Endothelial cell of umbilical vein (primary cell): ENCODE measurements around the gene ITGA11. TPM values are rescaled to one million over a fixed set of nuclear protein-coding genes. Genes with fewer than 3 reads are reported as not detected.
"Not testable (repeated sequence)": the region's sequence is repeated elsewhere in the genome, so short reads cannot be mapped to it uniquely, and the experiment has no call there.

Experiments
- BruUV-seq: library from RNA; stranded (reverse); fragments of 400-500 nt; replicated peaks from 2 replicates; lab custom pipeline; 2021; lab: Mats Ljungman, UMichigan
- CTCF ChIA-PET: fragments of 300-600, 350-600 bp; sonication (Branson Sonifier 250); formaldehyde crosslinking; loops from one replicate; lab custom pipeline; 2021; ENCODE audit warnings: antibody characterized with exemption, inconsistent platforms; lab: Charles Lee
- POLR2A ChIA-PET: fragments of 300-600, 350-600 bp; sonication (Branson Sonifier 250); formaldehyde crosslinking; loops from one replicate; lab custom pipeline; 2021; ENCODE audit warnings: antibody characterized with exemption, inconsistent platforms; lab: Charles Lee
- DNase-seq: peaks from one replicate; pipeline ENCODE4 v3.0.0-alpha.2; 2011; ENCODE audit warnings: low read depth, low spot score
- FAIRE-seq: peaks from 2 replicates; lab custom pipeline; 2011; peaks lifted over from hg19 to GRCh38; lab: Jason Lieb, UNC
- H2AFZ ChIP-seq: 2 replicates; pipeline ENCODE4 v1.6.0; 2012; ENCODE audit warnings: low read depth, low read length, control low read depth, inconsistent platforms
- H3K27ac ChIP-seq: 2 replicates; pipeline ENCODE4 v1.5.1; 2011; ENCODE audit warnings: low read depth, mild to moderate bottlenecking, control low read depth, low read length, moderate library complexity; ENCODE audit not compliant: insufficient read depth
- H3K27me3 ChIP-seq, 2 experiments: 2 replicates each; pipeline versions ENCODE4 v1.6.0 to v1.6.1; 2011; ENCODE audit warnings: low read length in 2 of 2, mixed read lengths in 1 of 2; ENCODE audit not compliant: control insufficient read depth in 2 of 2, insufficient read depth in 2 of 2
- H3K36me3 ChIP-seq, 2 experiments: 2 replicates in 1 of 2; 3 replicates in 1 of 2; pipeline ENCODE4 v1.5.1; 2011; ENCODE audit warnings: low read length in 2 of 2, mild to moderate bottlenecking in 1 of 2, moderate library complexity in 1 of 2; ENCODE audit not compliant: control insufficient read depth in 2 of 2, insufficient read depth in 2 of 2; ENCODE audit errors: extremely low read depth in 1 of 2
- H3K4me1 ChIP-seq: 3 replicates; pipeline ENCODE4 v1.5.1; 2011; ENCODE audit warnings: mild to moderate bottlenecking, low read length; ENCODE audit not compliant: control insufficient read depth, insufficient read depth; ENCODE audit errors: extremely low read depth
- H3K4me2 ChIP-seq: 2 replicates; pipeline ENCODE4 v1.6.1; 2011; ENCODE audit warnings: low read length, control low read depth, mixed read lengths; ENCODE audit not compliant: insufficient read depth
- H3K4me3 ChIP-seq, 3 experiments: fragments of 200-600 bp in 1 of 3; sonication (generic), shearing (Covaris generic) in 1 of 3; replicated peaks in 1 of 3; 2 replicates each; pipeline ENCODE4 v1.5.1; 2011 to 2016; ENCODE audit warnings: control low read depth in 3 of 3, low read length in 3 of 3, mild to moderate bottlenecking in 2 of 3, inconsistent platforms in 1 of 3, low read depth in 1 of 3, moderate library complexity in 1 of 3; ENCODE audit not compliant: insufficient read depth in 1 of 3
- H3K79me2 ChIP-seq: 2 replicates; pipeline ENCODE4 v1.6.0; 2012; ENCODE audit warnings: low read length, inconsistent platforms; ENCODE audit not compliant: control insufficient read depth, insufficient read depth
- H3K9ac ChIP-seq: replicated peaks from 2 replicates; pipeline ENCODE3; 2011; ENCODE audit warnings: low read length, control low read depth; ENCODE audit not compliant: insufficient read depth; ENCODE audit errors: extremely low read depth
- H3K9me1 ChIP-seq: replicated peaks from 3 replicates; pipeline ENCODE4 v1.6.0; 2011; ENCODE audit warnings: mild to moderate bottlenecking, low read length; ENCODE audit not compliant: control insufficient read depth, insufficient read depth; ENCODE audit errors: extremely low read depth
- H3K9me3 ChIP-seq: replicated peaks from 2 replicates; pipeline ENCODE4 v1.5.1; 2012; ENCODE audit warnings: low read length, inconsistent platforms; ENCODE audit not compliant: control insufficient read depth, insufficient read depth
- H4K20me1 ChIP-seq: replicated peaks from 2 replicates; pipeline ENCODE3; 2011; ENCODE audit warnings: mild to moderate bottlenecking, low read length; ENCODE audit not compliant: control insufficient read depth, insufficient read depth; ENCODE audit errors: extremely low read depth
- EZH2 ChIP-seq: IDR thresholded peaks from 2 replicates; pipeline ENCODE4 v1.6.1; 2012; ENCODE audit warnings: borderline replicate concordance, low read depth, mild to moderate bottlenecking, moderate library complexity, low read length, inconsistent platforms; ENCODE audit not compliant: severe bottlenecking
- FOS ChIP-seq: IDR thresholded peaks from 2 replicates; pipeline ENCODE4 v1.6.1; 2011; ENCODE audit warnings: mild to moderate bottlenecking, low read length, moderate library complexity, borderline replicate concordance; ENCODE audit not compliant: insufficient read depth
- GATA2 ChIP-seq: IDR thresholded peaks from 2 replicates; pipeline ENCODE4 v1.7.0; 2011; ENCODE audit warnings: low read depth, mild to moderate bottlenecking, moderate library complexity, mixed read lengths, low read length; ENCODE audit not compliant: insufficient read length, insufficient read depth
- JUN ChIP-seq: IDR thresholded peaks from 2 replicates; pipeline ENCODE4 v1.6.1; 2011; ENCODE audit warnings: borderline replicate concordance, low read depth; ENCODE audit not compliant: insufficient read length, insufficient read depth
- MYC ChIP-seq: IDR thresholded peaks from one replicate; pipeline ENCODE4 v1.6.1; 2011; ENCODE audit warnings: mild to moderate bottlenecking, low read depth, low read length
- POLR2A ChIP-seq: IDR thresholded peaks from 2 replicates; pipeline ENCODE4 v1.6.1; 2012; ENCODE audit warnings: low read depth, mild to moderate bottlenecking, control low read depth, low read length
- POLR2AphosphoS5 ChIP-seq: IDR thresholded peaks from 2 replicates; pipeline ENCODE4 v1.6.1; 2012; ENCODE audit warnings: low read depth, mild to moderate bottlenecking, control low read depth, low read length, moderate library complexity; ENCODE audit not compliant: insufficient read depth
- dilution Hi-C: fragments of 300-500 bp; cut with MboI; formaldehyde crosslinking; loops from one replicate; pipeline ENCODE4 v1.15.0; 2019; ENCODE audit warnings: low sequenced_read_pairs; ENCODE audit not compliant: extremely low pct_ligation_motif_present
- intact Hi-C: fragments of 100-400 bp; cut with micrococcal nuclease; formaldehyde crosslinking; loops from one replicate; pipeline ENCODE4 v1.10.0; 2022
- polyA plus RNA-seq, 4 experiments: library from polyadenylated mRNA; depleted of rRNA in 3 of 4; stranded (reverse) in 3 of 4; unstranded in 1 of 4; fragments of >200 nt; gene quantifications; 2 replicates each; pipeline versions ENCODE4 v1.2.1 to v1.2.3, GENCODE V29; 2011 to 2012; ENCODE audit warnings: missing spikeins in 1 of 4
- total RNA-seq: library from RNA; stranded (reverse); gene quantifications from 2 replicates; pipeline ENCODE4 v1.2.3, GENCODE V29; 2021
- TF ChIP-seq, protein P1 (sequence below): IDR thresholded peaks from 2 replicates; pipeline ENCODE4 v1.6.1; 2011; ENCODE audit not compliant: insufficient read depth, insufficient read length
- TF ChIP-seq, protein P2 (sequence below), 2 donors: IDR thresholded peaks; 1 replicate in 1 of 2; 2 replicates in 1 of 2; pipeline ENCODE4 v1.5.1; 2011; ENCODE audit warnings: low read length in 2 of 2, mild to moderate bottlenecking in 2 of 2, moderate library complexity in 2 of 2, control low read depth in 1 of 2, inconsistent platforms in 1 of 2, low read depth in 1 of 2; ENCODE audit not compliant: insufficient read depth in 1 of 2; ENCODE audit errors: extremely low read depth in 1 of 2

ITGA11 gene
- total and polyA plus RNA-seq, 2 donors (not counting 3 experiments of a cell fraction or from before 2014, with no cell fraction given): 0.18 to 1.0 TPM

- H3K27me3 ChIP-seq: no peaks in the 10 kb centered on the region
- peaks cover 5% of the 10 kb centered on the region for H3K4me1 ChIP-seq
- H3K9me3 ChIP-seq: no peaks in the 10 kb centered on the region
- ChIA-PET POLR2A (no interaction called here), CTCF (interaction anchor here (1.9 kb wide), 2 partner anchors 14 to 93 kb away, joined by 5 to 9 read pairs; no protein-coding TSS in a partner anchor)
- H4K20me1 ChIP-seq: no peaks in the 10 kb centered on the region
- no peak for DNase-seq
- BruUV-seq: no TSS peak
- no peaks in the 10 kb centered on the region for H3K79me2 ChIP-seq
- no peaks in the 10 kb centered on the region for H3K9me1 ChIP-seq
- no peak for TF ChIP-seq GATA2
- no peak for TF ChIP-seq POLR2AphosphoS5
- TF ChIP-seq, protein P1, sequence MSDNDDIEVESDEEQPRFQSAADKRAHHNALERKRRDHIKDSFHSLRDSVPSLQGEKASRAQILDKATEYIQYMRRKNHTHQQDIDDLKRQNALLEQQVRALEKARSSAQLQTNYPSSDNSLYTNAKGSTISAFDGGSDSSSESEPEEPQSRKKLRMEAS: no peak
- no peak for TF ChIP-seq POLR2A
- TF ChIP-seq, protein P2, sequence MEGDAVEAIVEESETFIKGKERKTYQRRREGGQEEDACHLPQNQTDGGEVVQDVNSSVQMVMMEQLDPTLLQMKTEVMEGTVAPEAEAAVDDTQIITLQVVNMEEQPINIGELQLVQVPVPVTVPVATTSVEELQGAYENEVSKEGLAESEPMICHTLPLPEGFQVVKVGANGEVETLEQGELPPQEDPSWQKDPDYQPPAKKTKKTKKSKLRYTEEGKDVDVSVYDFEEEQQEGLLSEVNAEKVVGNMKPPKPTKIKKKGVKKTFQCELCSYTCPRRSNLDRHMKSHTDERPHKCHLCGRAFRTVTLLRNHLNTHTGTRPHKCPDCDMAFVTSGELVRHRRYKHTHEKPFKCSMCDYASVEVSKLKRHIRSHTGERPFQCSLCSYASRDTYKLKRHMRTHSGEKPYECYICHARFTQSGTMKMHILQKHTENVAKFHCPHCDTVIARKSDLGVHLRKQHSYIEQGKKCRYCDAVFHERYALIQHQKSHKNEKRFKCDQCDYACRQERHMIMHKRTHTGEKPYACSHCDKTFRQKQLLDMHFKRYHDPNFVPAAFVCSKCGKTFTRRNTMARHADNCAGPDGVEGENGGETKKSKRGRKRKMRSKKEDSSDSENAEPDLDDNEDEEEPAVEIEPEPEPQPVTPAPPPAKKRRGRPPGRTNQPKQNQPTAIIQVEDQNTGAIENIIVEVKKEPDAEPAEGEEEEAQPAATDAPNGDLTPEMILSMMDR (IDR thresholded peaks at IDR 0.05; ENCODE audit: extremely low read depth in 1 of 2, insufficient read depth in 1 of 2, low read depth in 1 of 2, low read length in 2 of 2): no peak
- TF ChIP-seq EZH2: no peak
- TF ChIP-seq JUN: no peak
- TF ChIP-seq MYC: no peak
- TF ChIP-seq FOS: no peak
- H3K4me2 ChIP-seq: peak overlapping the region; percentile 31
- no peak overlapping the region for H3K9ac ChIP-seq
- H3K36me3 ChIP-seq: no peaks in the 10 kb centered on the region
- intact Hi-C loops: no loop called here
- no peak overlapping the region for H2AFZ ChIP-seq
- peak; percentile 28 for FAIRE-seq
- H3K4me3 ChIP-seq: no peak overlapping the region
- dilution Hi-C loops: no loop called here
- no peak overlapping the region for H3K27ac ChIP-seq
These were observed 32.6 kb downstream of the ITGA11 start for GRCh38 chr15:68399096-68400065.

GRCh38 chr15:68397999-68398398 is 34.0 kb downstream of the ITGA11 start:
- H3K4me1 ChIP-seq, H3K79me2 ChIP-seq, H4K20me1 ChIP-seq, H3K27ac ChIP-seq, H3K4me2 ChIP-seq, H3K27me3 ChIP-seq, CTCF ChIA-PET, H2AFZ ChIP-seq, H3K9me1 ChIP-seq, POLR2A ChIA-PET, intact Hi-C loops, DNase-seq, dilution Hi-C loops, H3K36me3 ChIP-seq, FAIRE-seq, BruUV-seq, H3K9ac ChIP-seq, H3K4me3 ChIP-seq, H3K9me3 ChIP-seq: not testable (repeated sequence)
